ENCODE results near the gene FMNL2.

Gene FMNL2

GRCh38 chr2:152560873-152561595 is 226.1 kb downstream of the FMNL2 start:
- DNase-seq = no peak

GRCh38 chr2:152562198-152562884 is 227.4 kb downstream of the FMNL2 start:
- no peak for DNase-seq

- DNase-seq = no peak
Measured at GRCh38 chr2:152563764-152564163, 228.8 kb downstream of the FMNL2 start.

- DNase-seq = no peak
Measured at GRCh38 chr2:152564754-152565551, 230.0 kb downstream of the FMNL2 start.

GRCh38 chr2:152565884-152566727 is 231.1 kb downstream of the FMNL2 start:
- no peak for DNase-seq

- no peak for DNase-seq
Measured at GRCh38 chr2:152566728-152567069, 231.7 kb downstream of the FMNL2 start.

GRCh38 chr2:152568531-152568930 is 233.6 kb downstream of the FMNL2 start:
- no peak for DNase-seq

- DNase-seq = no peak
Measured at GRCh38 chr2:152569186-152569585, 234.2 kb downstream of the FMNL2 start.

GRCh38 chr2:152571048-152571766 is 236.2 kb downstream of the FMNL2 start:
- DNase-seq = no peak

- DNase-seq = no peak
Measured at GRCh38 chr2:152572031-152572430, 237.1 kb downstream of the FMNL2 start.

- DNase-seq = no peak
Measured at GRCh38 chr2:152573168-152573567, 238.2 kb downstream of the FMNL2 start.

GRCh38 chr2:152577579-152577978 is 242.6 kb downstream of the FMNL2 start:
- DNase-seq = no peak

GRCh38 chr2:152578573-152578972 is 243.6 kb downstream of the FMNL2 start:
- no peak for DNase-seq

GRCh38 chr2:152580714-152581113 is 245.7 kb downstream of the FMNL2 start:
- DNase-seq = no peak

GRCh38 chr2:152581360-152581759 is 246.4 kb downstream of the FMNL2 start:
- DNase-seq = no peak

- DNase-seq = no peak
Measured at GRCh38 chr2:152582081-152582480, 247.1 kb downstream of the FMNL2 start.

GRCh38 chr2:152583512-152584229 is 248.7 kb downstream of the FMNL2 start:
- DNase-seq = no peak

GRCh38 chr2:152584301-152584700 is 249.3 kb downstream of the FMNL2 start:
- DNase-seq = no peak

GRCh38 chr2:152585830-152586484 is 251.0 kb downstream of the FMNL2 start:
- no peak for DNase-seq

- DNase-seq = no peak
Measured at GRCh38 chr2:152587187-152587947, 252.4 kb downstream of the FMNL2 start.
